Measurements from ENCODE around the gene PCNP. TPM values are rescaled to one million over a fixed set of nuclear protein-coding genes. Genes with fewer than 3 reads are reported as not detected.
"Not testable (repeated sequence)": the region's sequence is repeated elsewhere in the genome, so short reads cannot be mapped to it uniquely, and the experiment has no call there.

PCNP gene
- total and polyA plus RNA-seq, 9 donors, result 59.0 to 162 (median 123) TPM

GRCh38 chr3:101533603-101533968 lies 40.4 kb upstream of the PCNP start:
- WGBS (ENCODE audit: insufficient coverage), result no CpG with 5 or more reads among the region's 1 CpG
- DNase-seq, result peak; percentile 3
- Histone ChIP-seq H3K27ac (ENCODE audit: low read length) (no peak overlapping the region), H3K27me3 (ENCODE audit: control insufficient read depth, insufficient read depth, low read length) (no peaks in the 10 kb centered on the region), H3K4me1 (ENCODE audit: control insufficient read depth, insufficient read depth, low read length) (no peaks in the 10 kb centered on the region), H3K4me3 (ENCODE audit: low read length) (no peak overlapping the region), H3K9me3 (replicated peaks; ENCODE audit: control insufficient read depth, low read depth, low read length) (no peaks in the 10 kb centered on the region), H3K36me3 (ENCODE audit: control insufficient read depth, insufficient read depth, low read length) (no peaks in the 10 kb centered on the region)

GRCh38 chr3:101535221-101535620 lies 38.8 kb upstream of the PCNP start:
- H3K36me3 ChIP-seq (ENCODE audit: control insufficient read depth, insufficient read depth, low read length), result no peaks in the 10 kb centered on the region
- H3K9me3 ChIP-seq (replicated peaks; ENCODE audit: control insufficient read depth, low read depth, low read length), result no peaks in the 10 kb centered on the region
- H3K27me3 ChIP-seq (ENCODE audit: control insufficient read depth, insufficient read depth, low read length), result no peaks in the 10 kb centered on the region
- no peak overlapping the region for H3K4me3 ChIP-seq (ENCODE audit: low read length)
- H3K27ac ChIP-seq (ENCODE audit: low read length), result no peak overlapping the region
- no CpG with 5 or more reads among the region's 5 CpGs for WGBS (ENCODE audit: insufficient coverage)
- DNase-seq, result no peak
- no peaks in the 10 kb centered on the region for H3K4me1 ChIP-seq (ENCODE audit: control insufficient read depth, insufficient read depth, low read length)

- Histone ChIP-seq H3K27ac (ENCODE audit: low read length) (no peak overlapping the region), H3K36me3 (ENCODE audit: control insufficient read depth, insufficient read depth, low read length) (no peaks in the 10 kb centered on the region), H3K4me1 (ENCODE audit: control insufficient read depth, insufficient read depth, low read length) (no peaks in the 10 kb centered on the region), H3K9me3 (replicated peaks; ENCODE audit: control insufficient read depth, low read depth, low read length) (no peaks in the 10 kb centered on the region), H3K27me3 (ENCODE audit: control insufficient read depth, insufficient read depth, low read length) (no peaks in the 10 kb centered on the region), H3K4me3 (ENCODE audit: low read length) (no peak overlapping the region)
- DNase-seq, result no peak
- 100% methylated on average over 1 of the region's 1 CpG for WGBS (ENCODE audit: insufficient coverage)
Observed at GRCh38 chr3:101536266-101536665, 37.7 kb upstream of the PCNP start.

GRCh38 chr3:101536955-101537354 lies 37.0 kb upstream of the PCNP start:
- not testable (repeated sequence) for H3K36me3 ChIP-seq (ENCODE audit: control insufficient read depth, insufficient read depth, low read length); H3K4me3 ChIP-seq (ENCODE audit: low read length); H3K9me3 ChIP-seq (replicated peaks; ENCODE audit: control insufficient read depth, low read depth, low read length); H3K4me1 ChIP-seq (ENCODE audit: control insufficient read depth, insufficient read depth, low read length); H3K27ac ChIP-seq (ENCODE audit: low read length); H3K27me3 ChIP-seq (ENCODE audit: control insufficient read depth, insufficient read depth, low read length); DNase-seq
- no CpG with 5 or more reads among the region's 1 CpG for WGBS (ENCODE audit: insufficient coverage)

- no peaks in the 10 kb centered on the region for H3K4me1 ChIP-seq (ENCODE audit: control insufficient read depth, insufficient read depth, low read length)
- no peak overlapping the region for H3K4me3 ChIP-seq (ENCODE audit: low read length)
- H3K9me3 ChIP-seq (replicated peaks; ENCODE audit: control insufficient read depth, low read depth, low read length), result no peaks in the 10 kb centered on the region
- H3K27ac ChIP-seq (ENCODE audit: low read length), result no peak overlapping the region
- no peaks in the 10 kb centered on the region for H3K36me3 ChIP-seq (ENCODE audit: control insufficient read depth, insufficient read depth, low read length)
- no peak for DNase-seq
- no peaks in the 10 kb centered on the region for H3K27me3 ChIP-seq (ENCODE audit: control insufficient read depth, insufficient read depth, low read length)
Observed at GRCh38 chr3:101542957-101543356, 31.0 kb upstream of the PCNP start.

- Histone ChIP-seq H3K9me3 (replicated peaks; ENCODE audit: control insufficient read depth, low read depth, low read length) (no peaks in the 10 kb centered on the region), H3K4me3 (ENCODE audit: low read length) (no peak overlapping the region), H3K27me3 (ENCODE audit: control insufficient read depth, insufficient read depth, low read length) (no peaks in the 10 kb centered on the region), H3K4me1 (ENCODE audit: control insufficient read depth, insufficient read depth, low read length) (no peaks in the 10 kb centered on the region), H3K27ac (ENCODE audit: low read length) (no peak overlapping the region), H3K36me3 (ENCODE audit: control insufficient read depth, insufficient read depth, low read length) (no peaks in the 10 kb centered on the region)
- no peak for DNase-seq
- WGBS (ENCODE audit: insufficient coverage), result no CpG with 5 or more reads among the region's 1 CpG
Observed at GRCh38 chr3:101544161-101544850, 29.7 kb upstream of the PCNP start.

GRCh38 chr3:101548527-101549105 lies 25.4 kb upstream of the PCNP start:
- Histone ChIP-seq H3K4me3 (ENCODE audit: low read length) (no peak overlapping the region), H3K9me3 (replicated peaks; ENCODE audit: control insufficient read depth, low read depth, low read length) (no peaks in the 10 kb centered on the region), H3K36me3 (ENCODE audit: control insufficient read depth, insufficient read depth, low read length) (no peaks in the 10 kb centered on the region), H3K27me3 (ENCODE audit: control insufficient read depth, insufficient read depth, low read length) (peaks cover 2% of the 10 kb centered on the region), H3K27ac (ENCODE audit: low read length) (no peak overlapping the region), H3K4me1 (ENCODE audit: control insufficient read depth, insufficient read depth, low read length) (no peaks in the 10 kb centered on the region)
- DNase-seq, result no peak
- WGBS (ENCODE audit: insufficient coverage), result no CpG with 5 or more reads among the region's 2 CpGs

- no peak for DNase-seq
- WGBS (ENCODE audit: insufficient coverage), result no CpG with 5 or more reads among the region's 1 CpG
- Histone ChIP-seq H3K9me3 (replicated peaks; ENCODE audit: control insufficient read depth, low read depth, low read length) (no peaks in the 10 kb centered on the region), H3K36me3 (ENCODE audit: control insufficient read depth, insufficient read depth, low read length) (no peaks in the 10 kb centered on the region), H3K27ac (ENCODE audit: low read length) (no peak overlapping the region), H3K4me1 (ENCODE audit: control insufficient read depth, insufficient read depth, low read length) (no peaks in the 10 kb centered on the region), H3K27me3 (ENCODE audit: control insufficient read depth, insufficient read depth, low read length) (peaks cover 2% of the 10 kb centered on the region), H3K4me3 (ENCODE audit: low read length) (no peak overlapping the region)
Observed at GRCh38 chr3:101549473-101549872, 24.5 kb upstream of the PCNP start.

- not testable (repeated sequence) for H3K4me3 ChIP-seq (ENCODE audit: low read length); H3K4me1 ChIP-seq (ENCODE audit: control insufficient read depth, insufficient read depth, low read length); H3K9me3 ChIP-seq (replicated peaks; ENCODE audit: control insufficient read depth, low read depth, low read length); DNase-seq; H3K36me3 ChIP-seq (ENCODE audit: control insufficient read depth, insufficient read depth, low read length); H3K27ac ChIP-seq (ENCODE audit: low read length); H3K27me3 ChIP-seq (ENCODE audit: control insufficient read depth, insufficient read depth, low read length)
- WGBS (ENCODE audit: insufficient coverage), result 93% methylated on average over 27 of the region's 50 CpGs
Observed at GRCh38 chr3:101551359-101552081, 22.5 kb upstream of the PCNP start.

GRCh38 chr3:101553381-101553780 lies 20.6 kb upstream of the PCNP start:
- 84% methylated on average over 3 of the region's 5 CpGs for WGBS (ENCODE audit: insufficient coverage)

More at GRCh38 chr3:101553381-101553780, 20.6 kb upstream of the PCNP start:
- H3K4me1 ChIP-seq (ENCODE audit: control insufficient read depth, insufficient read depth, low read length); H3K27me3 ChIP-seq (ENCODE audit: control insufficient read depth, insufficient read depth, low read length); H3K4me3 ChIP-seq (ENCODE audit: low read length); DNase-seq; H3K9me3 ChIP-seq (replicated peaks; ENCODE audit: control insufficient read depth, low read depth, low read length); H3K27ac ChIP-seq (ENCODE audit: low read length); H3K36me3 ChIP-seq (ENCODE audit: control insufficient read depth, insufficient read depth, low read length): not testable (repeated sequence)

All from muscle of leg (tissue), 11 donors.